NCI-H1048 (cell line): ENCODE data around the gene LRIG2.
"Not testable (repeated sequence)": the region's sequence is repeated elsewhere in the genome, so short reads cannot be mapped to it uniquely, and the experiment has no call there.

Experiments used
- DNase-seq: peaks from one replicate; lab custom pipeline; 2025; lab: John Stamatoyannopoulos, UW

LRIG2 gene

GRCh38 chr1:113058941-113059706 is 13.9 kb upstream of the LRIG2 start:
- DNase-seq, result no peak

GRCh38 chr1:113063456-113063855 is 9.5 kb upstream of the LRIG2 start:
- DNase-seq, result not testable (repeated sequence)

DNA sequence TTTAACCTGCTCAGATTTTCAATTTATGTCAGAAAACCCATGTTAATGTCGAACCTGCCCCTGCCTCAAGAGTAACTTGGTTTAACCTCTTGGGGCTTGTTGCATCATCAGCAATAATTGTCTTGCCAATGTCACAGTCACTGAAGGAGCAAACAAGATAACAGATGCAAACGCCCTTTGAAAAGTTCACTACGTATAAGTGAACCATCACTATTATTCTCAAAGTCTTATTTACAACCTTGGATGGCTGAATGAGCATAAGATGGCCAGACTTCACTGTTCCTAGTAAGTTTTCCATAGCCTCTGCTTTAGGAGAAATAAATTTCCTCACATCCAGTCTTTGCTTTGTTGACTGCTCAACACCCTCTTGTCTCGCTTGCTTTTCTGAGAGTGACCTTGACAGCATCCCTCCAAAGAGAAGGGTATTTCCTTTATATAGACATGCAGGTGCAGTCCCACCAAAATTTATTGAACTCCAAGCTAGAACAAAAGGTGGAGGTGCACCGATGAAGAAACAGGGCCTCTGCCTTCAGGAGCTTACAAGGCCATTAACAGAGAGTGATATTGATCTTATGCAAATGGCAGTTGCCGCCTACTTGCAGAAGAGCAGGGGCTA is 749 bp upstream of the LRIG2 start:
- no peak for DNase-seq

DNA sequence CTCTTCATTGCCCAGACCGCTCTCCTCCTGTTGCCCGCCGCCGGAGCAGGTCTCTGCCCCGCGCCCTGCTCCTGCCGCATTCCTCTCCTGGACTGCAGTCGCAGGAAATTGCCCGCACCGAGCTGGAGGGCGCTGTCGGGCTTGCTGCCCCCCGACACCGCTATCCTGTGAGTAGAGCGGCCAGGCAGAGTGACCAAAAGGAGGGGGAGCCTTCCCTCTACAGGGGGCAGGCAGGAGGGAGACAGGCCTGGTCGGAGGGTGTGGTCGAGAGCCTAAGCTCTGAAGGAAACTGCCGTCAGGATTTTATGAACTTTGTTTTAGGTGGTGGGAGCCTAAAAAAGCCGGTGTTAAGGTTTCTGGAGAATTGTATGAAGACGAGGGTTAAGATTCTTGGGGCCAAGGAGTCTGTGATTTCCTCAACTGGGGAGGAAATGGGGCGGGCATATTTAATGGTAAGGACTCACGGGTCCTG is 517 bp downstream of the LRIG2 start:
- no peak for DNase-seq

GRCh38 chr1:113074237-113074636 is 1.2 kb downstream of the LRIG2 start:
- no peak for DNase-seq

DNA sequence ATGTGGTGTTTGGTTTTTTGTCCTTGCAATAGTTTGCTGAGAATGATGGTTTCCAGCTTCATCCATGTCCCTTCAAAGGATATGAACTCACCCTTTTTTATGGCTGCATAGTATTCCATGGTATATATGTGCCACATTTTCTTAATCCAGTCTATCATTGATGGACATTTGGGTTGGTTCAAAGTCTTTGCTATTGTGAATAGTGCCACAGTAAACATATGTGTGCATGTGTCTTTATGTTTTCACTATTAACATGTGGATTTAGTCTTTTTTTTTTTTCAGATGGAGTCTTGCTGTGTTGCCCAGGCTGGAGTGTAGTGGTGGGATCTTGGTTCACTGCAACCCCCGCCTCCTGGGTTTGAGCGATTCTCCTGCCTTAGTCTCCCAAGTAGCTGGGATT is 5.0 kb downstream of the LRIG2 start:
- not testable (repeated sequence) for DNase-seq

DNA sequence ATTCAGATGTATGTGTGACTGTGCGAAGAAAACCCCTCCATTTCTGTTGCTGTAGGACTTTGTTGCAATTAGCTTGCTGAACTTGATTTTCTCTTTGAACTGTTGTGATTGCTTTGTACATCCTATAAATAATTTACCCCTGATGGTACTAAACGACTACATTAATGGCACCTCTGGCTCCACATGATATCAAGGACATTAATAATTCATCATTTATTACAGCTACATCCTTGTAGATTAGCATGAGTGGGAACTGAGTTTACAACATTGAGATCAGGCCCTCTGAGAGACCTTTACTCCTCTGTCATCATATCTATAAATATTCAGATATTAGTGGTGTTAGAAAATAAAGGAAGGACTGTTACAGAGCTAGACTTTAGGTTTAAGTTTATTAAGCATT is 13.5 kb downstream of the LRIG2 start:
- DNase-seq, result no peak

GRCh38 chr1:113088972-113089371 is 16.0 kb downstream of the LRIG2 start:
- DNase-seq, result no peak

GRCh38 chr1:113090051-113090450 is 17.1 kb downstream of the LRIG2 start:
- DNase-seq, result no peak

DNA sequence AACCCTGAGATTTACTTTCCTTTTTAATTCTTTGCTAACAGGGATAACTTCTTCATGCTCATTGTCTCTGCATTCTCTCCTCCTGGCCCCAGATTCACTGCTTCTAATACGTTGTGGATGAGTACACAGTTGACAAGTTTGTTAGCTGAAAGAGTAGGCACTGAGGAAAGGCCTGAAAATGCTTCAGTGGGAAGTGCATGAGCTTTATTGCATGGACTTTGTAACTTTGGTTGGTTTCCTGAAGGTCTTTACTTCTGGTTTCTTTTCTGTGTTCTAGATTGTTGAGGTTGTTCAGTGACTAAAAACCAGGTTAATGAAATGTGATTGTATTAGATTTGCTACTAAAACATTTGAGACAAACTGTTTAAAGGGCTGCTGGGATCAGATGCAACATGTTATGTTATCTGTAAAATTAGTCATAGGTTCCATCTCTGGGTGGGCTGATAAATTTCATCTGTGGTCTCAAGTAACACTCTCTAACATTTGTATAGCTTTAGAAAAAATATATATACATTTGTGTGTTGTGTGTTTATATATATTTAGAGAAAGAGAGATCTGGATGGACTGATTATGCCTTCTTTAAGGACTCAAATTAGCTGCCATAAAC is 19.1 kb downstream of the LRIG2 start:
- no peak for DNase-seq

GRCh38 chr1:113094506-113094905 is 21.5 kb downstream of the LRIG2 start:
- no peak for DNase-seq

DNA sequence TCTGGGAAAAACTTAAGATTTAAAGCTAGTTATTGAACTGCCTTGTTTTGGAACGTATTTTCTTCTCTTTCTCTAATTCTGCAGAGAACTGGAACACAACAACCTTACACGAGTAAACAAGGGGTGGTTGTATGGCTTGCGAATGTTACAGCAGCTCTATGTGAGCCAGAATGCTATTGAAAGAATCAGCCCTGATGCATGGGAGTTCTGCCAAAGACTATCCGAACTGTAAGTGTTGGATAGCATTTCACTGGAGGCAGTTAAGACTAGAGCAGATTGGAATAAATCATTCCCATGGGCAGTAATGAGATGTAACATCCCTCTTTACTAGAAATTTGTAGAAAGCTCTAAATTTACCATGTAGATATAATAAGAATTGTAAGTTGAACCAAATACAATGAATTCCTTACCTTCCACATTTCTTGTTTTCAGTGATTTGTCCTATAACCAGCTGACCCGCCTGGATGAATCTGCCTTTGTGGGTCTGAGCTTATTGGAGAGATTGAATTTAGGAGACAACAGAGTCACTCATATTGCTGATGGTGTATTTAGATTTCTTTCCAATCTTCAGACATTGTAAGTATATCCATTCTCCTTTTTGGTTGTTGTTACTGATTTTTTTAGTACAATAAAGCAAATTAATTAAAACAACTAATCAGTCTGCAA is 22.9 kb downstream of the LRIG2 start:
- no peak for DNase-seq

DNA sequence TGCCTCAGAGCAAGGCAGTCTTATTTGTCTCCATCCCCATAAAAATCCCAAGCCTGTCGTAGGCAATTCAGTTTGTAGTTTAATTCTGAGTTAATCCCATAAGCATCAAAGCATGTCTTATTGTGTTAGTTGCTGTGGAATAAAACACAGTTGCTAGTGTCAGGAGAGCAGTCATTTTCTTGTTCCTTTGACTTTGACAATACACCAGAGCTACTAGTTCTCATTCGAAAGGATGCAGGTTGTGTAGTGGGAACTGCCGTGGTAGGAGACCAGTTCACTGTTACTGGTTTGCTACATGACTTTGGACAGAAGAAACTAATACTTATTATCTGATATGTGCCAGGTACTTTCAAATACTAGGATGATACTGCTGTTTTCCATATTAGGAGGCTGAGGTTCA is 23.5 kb downstream of the LRIG2 start:
- DNase-seq, result no peak

- no peak for DNase-seq
Measured at GRCh38 chr1:113101588-113101987, 28.6 kb downstream of the LRIG2 start.

DNA sequence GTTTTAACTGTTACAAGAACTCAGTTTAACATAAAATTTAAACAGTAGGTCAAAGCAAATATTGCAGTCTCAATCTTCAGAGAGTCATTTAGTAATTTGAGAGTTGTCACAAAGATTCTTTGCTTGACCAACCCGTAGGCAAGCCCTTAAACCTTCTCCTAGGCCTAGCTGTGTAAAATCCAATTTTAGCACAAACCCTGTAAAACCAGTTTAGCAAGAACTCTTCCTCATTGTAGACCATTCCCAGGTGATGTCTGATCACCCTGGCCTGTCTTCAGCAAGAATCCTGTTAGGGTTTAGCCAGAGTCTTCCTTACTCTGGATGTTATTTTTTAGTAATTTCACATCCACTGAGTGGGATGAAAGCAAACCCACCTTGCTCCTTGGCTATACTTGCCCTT is 30.1 kb downstream of the LRIG2 start:
- no peak for DNase-seq

DNA sequence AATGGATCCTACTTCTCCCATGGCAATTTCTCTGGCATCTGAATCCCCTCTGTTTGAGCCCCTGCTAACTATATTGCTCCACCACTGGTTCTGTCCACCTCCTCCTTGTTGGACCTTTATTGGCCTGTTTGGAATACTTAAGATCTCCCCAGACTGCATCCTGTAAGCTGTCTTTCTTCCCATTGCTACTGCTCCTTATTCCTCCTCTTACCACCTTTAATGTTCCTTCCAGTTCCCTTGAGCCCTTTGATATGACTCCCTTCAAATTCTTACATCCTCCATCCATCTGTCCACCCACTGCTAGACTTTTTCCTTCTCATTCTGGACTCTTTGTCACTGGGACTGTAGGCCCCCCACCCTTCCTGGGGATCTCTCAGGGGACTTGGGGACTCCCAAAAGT is 31.0 kb downstream of the LRIG2 start:
- no peak for DNase-seq

GRCh38 chr1:113106910-113107309 is 33.9 kb downstream of the LRIG2 start:
- DNase-seq, result no peak

GRCh38 chr1:113109908-113110554 is 37.0 kb downstream of the LRIG2 start:
- DNase-seq, result no peak

GRCh38 chr1:113118266-113118665 is 45.3 kb downstream of the LRIG2 start:
- no peak for DNase-seq

DNA sequence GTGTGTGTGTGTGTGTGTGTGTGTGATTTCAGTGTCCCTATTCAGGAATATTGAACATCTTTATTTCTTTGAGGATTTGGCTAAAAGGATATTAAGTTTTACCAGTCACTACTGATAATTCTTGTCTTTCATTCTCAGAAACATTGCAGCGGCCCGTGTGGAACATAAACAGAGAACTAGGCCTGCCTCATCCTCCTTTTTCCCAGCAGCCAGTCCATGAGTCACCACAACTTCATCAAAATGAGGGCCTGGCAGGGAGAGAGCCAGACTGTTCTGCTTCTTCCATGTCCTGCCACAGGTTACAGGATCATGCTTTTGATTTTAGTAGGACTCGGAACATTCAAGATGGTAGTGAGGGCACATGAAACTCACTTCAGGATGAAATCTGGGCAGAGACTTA is 50.7 kb downstream of the LRIG2 start:
- no peak for DNase-seq

DNA sequence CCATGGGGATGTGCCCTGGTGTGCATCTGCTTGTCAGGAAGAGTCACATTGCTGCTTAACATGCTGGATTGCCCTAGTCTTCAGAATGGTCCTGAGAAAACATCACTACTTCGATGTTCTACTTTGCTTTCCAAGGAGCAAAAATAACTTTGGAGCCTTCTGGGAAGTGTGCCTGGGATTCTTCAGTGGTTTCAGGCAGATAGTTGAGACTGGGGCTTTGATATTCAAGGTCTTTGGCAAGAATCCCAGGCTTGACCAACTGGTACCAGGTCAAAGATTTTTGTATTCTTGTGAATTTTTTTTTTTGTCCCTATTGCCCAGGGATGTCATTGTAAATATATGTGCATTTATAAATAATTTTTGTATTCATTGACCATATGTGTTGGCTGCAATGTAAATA is 51.4 kb downstream of the LRIG2 start:
- no peak for DNase-seq

DNA sequence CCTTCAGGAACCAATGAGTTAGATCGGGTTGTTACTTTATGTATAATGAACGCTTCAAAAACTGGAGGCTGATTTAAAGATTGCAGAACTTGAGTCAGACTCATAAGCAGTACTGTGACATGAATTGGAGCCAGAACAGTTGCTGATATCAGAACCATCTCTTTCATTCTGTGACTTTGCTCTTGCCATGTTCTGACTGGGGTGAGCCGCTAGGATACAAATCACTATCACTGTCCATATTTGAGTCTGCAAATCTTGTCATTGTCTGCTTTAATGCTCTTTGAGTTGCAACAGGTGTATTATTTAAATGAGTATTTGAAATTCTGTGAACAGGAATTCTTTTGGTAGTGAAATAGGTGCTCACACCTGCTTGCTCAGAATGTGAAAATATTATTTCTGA is 52.5 kb downstream of the LRIG2 start:
- DNase-seq, result no peak
